Measurements from ENCODE around the gene HPS4.

DNA sequence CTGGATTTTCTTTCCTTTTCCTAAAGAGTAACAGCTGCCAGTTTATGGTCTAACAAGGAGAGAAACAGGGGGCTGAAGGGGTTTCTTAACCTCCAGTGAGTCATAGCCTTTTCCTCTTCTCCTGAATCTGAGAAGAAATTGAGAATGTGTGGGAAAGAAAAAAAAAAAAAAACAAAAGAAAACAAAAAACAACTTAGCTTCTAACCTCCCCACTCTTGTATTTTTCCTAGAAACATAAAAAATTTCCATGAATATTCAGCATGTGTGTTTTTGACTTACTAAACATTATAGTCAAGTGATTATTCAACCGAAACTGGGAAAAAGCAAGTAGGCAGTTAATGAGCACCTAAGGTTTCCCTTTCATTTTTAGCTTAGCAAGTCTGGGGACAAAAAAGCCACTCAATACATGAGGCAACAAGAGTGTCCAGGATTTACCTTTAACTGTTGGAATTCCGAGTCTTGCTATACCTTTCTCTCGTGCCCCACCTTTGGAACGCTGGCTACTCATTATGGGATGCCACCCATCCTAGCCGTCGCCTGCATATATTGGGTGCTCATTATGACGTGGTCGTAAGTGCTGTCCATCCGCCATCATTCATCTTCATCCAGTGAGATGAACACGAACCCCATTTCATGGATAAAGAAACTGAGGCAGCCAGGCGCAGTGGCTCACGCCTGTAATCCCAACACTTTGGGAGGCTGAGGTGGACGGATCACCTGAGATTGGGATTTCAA is 52.2 kb downstream of the HPS4 start:
- TF ChIP-seq, protein P1, sequence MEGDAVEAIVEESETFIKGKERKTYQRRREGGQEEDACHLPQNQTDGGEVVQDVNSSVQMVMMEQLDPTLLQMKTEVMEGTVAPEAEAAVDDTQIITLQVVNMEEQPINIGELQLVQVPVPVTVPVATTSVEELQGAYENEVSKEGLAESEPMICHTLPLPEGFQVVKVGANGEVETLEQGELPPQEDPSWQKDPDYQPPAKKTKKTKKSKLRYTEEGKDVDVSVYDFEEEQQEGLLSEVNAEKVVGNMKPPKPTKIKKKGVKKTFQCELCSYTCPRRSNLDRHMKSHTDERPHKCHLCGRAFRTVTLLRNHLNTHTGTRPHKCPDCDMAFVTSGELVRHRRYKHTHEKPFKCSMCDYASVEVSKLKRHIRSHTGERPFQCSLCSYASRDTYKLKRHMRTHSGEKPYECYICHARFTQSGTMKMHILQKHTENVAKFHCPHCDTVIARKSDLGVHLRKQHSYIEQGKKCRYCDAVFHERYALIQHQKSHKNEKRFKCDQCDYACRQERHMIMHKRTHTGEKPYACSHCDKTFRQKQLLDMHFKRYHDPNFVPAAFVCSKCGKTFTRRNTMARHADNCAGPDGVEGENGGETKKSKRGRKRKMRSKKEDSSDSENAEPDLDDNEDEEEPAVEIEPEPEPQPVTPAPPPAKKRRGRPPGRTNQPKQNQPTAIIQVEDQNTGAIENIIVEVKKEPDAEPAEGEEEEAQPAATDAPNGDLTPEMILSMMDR (IDR thresholded peaks at IDR 0.05) = no peak
- TF ChIP-seq POLR2A (IDR thresholded peaks at IDR 0.05) (no peak), EP300 (IDR thresholded peaks at IDR 0.05; ENCODE audit: low read depth) (no peak)
